Psoas muscle (tissue), 8 donors: ENCODE measurements around the gene BRINP2. TPM values are rescaled to one million over a fixed set of nuclear protein-coding genes. Genes with fewer than 3 reads are reported as not detected.

ENCODE experiments used
- ATAC-seq, 4 donors: fragments of 200-7000 bp; cut with Tn5 transposase; one replicate each; pipeline ENCODE4 v1.9.1; 2020; ENCODE audit warnings: moderate library complexity in 3 of 4, mild to moderate bottlenecking in 2 of 4
- DNase-seq, 2 donors: peaks; one replicate each; pipeline ENCODE4 v3.0.0-alpha.2; 2020
- H3K27ac ChIP-seq: fragments of 200-600 bp; one replicate; pipeline ENCODE4 v1.8.0; 2022
- H3K27me3 ChIP-seq, 3 donors: fragments of 200-600 bp in 1 of 3; one replicate each; pipeline versions ENCODE4 v1.6.1 to v1.8.0; 2013 to 2022; ENCODE audit warnings: low read length in 2 of 3, mild to moderate bottlenecking in 2 of 3, moderate library complexity in 1 of 3; ENCODE audit not compliant: insufficient read depth in 3 of 3
- H3K36me3 ChIP-seq, 2 donors: fragments of 200-600 bp in 1 of 2; one replicate each; pipeline versions ENCODE4 v1.6.1 to v1.8.0; 2013 to 2022; ENCODE audit warnings: low read depth in 1 of 2, mild to moderate bottlenecking in 1 of 2, moderate library complexity in 1 of 2; ENCODE audit not compliant: insufficient read depth in 1 of 2
- H3K4me1 ChIP-seq: fragments of 200-600 bp; one replicate; pipeline ENCODE4 v1.8.0; 2022
- H3K4me3 ChIP-seq: fragments of 200-600 bp; one replicate; pipeline ENCODE4 v1.8.0; 2022; ENCODE audit warnings: mild to moderate bottlenecking
- H3K9me3 ChIP-seq: fragments of 200-600 bp; one replicate; pipeline ENCODE4 v1.8.0; 2022
- CTCF ChIP-seq: fragments of 200-600 bp; IDR thresholded peaks from one replicate; pipeline ENCODE4 v1.8.0; 2022; ENCODE audit warnings: antibody characterized with exemption
- WGBS, 3 donors: extraction: QIAGEN DNeasy Blood & Tissue Kit; methylation state at CpG; one replicate each; pipeline versions ENCODE4 v1.1.6 to v1.1.7; 2013; 5-methylcytosine and 5-hydroxymethylcytosine counted together
- intact Hi-C, 2 donors: fragments of 100-400 bp; cut with DNase I; formaldehyde crosslinking; loops; one replicate each; pipeline versions ENCODE4 v1.11.0 to v1.14.2; 2022
- polyA plus RNA-seq, 3 donors: library from polyadenylated mRNA; stranded (reverse); fragments of 200-250 nt; gene quantifications; one replicate each; pipeline ENCODE4 v1.2.3, GENCODE V29; 2013
- total RNA-seq, 4 donors: library from RNA; stranded (reverse); fragmentation: NEBNext Ultra II Directional in 2 of 4; extraction: Animal tissue kit (Norgen Biotek cat#: 25700) in 2 of 4; gene quantifications; one replicate each; pipeline versions ENCODE4 v1.2.1 to v1.2.4, GENCODE V29; 2021 to 2023
- donor health status: healthy with polysubstance abuse.
- donor health status: DM: no; HTN: no; CAD: no; lungs with moderate emphysema.
- donor health status: Bipolar disorder and iron deficiency.
- donor health status: healthy.
- donor health status: DM: yes; HTN: yes; CAD: no.
- donor health status: DM: no; HTN: no; CAD: no.
- donor health status: DM: no; HTN: no; CAD: no.
- donor health status: DM: yes; HTN: yes; CAD: no.

Gene BRINP2
- total and polyA plus RNA-seq, 7 donors: 0.04 to 0.38 (median 0.23) TPM; not detected in 3

GRCh38 chr1:177209357-177209756 is 38.6 kb downstream of the BRINP2 start:
- Histone ChIP-seq H3K4me1 (peaks cover 7% of the 10 kb centered on the region), H3K4me3 (no peak overlapping the region), H3K27ac (peak overlapping the region; percentile 17), H3K36me3 (no peaks in the 10 kb centered on the region), H3K27me3 (no peaks in the 10 kb centered on the region), H3K9me3 (no peaks in the 10 kb centered on the region)
- DNase-seq (peak; percentile 75 to 84), ATAC-seq (peak; percentile 93 to 100 (median 98))
- 11 to 26% (median 24%) methylated on average over 3 of the region's 3 CpGs for WGBS, 3 donors
- intact Hi-C loops: no loop called here
- no peak for TF ChIP-seq CTCF

GRCh38 chr1:177210071-177210470 is 39.3 kb downstream of the BRINP2 start:
- Histone ChIP-seq H3K9me3 (no peaks in the 10 kb centered on the region), H3K27me3 (no peaks in the 10 kb centered on the region), H3K27ac (no peak overlapping the region), H3K4me3 (no peak overlapping the region), H3K36me3 (no peaks in the 10 kb centered on the region), H3K4me1 (peaks cover 7% of the 10 kb centered on the region)
- intact Hi-C loops: no loop called here
- no peak for ATAC-seq
- DNase-seq: no peak
- no peak for TF ChIP-seq CTCF

- 9 to 15% (median 12%) methylated on average over 4 of the region's 4 CpGs for WGBS, 3 donors
- no peak overlapping the region for H3K4me3 ChIP-seq
- H3K27me3 ChIP-seq: no peaks in the 10 kb centered on the region
- ATAC-seq (no peak), DNase-seq (no peak)
- intact Hi-C loops: no loop called here
- H3K27ac ChIP-seq: no peak overlapping the region
- TF ChIP-seq CTCF: no peak
- H3K9me3 ChIP-seq: peaks cover 3% of the 10 kb centered on the region
- H3K4me1 ChIP-seq: peaks cover 7% of the 10 kb centered on the region
- no peaks in the 10 kb centered on the region for H3K36me3 ChIP-seq
Measured at GRCh38 chr1:177211231-177211630, 40.5 kb downstream of the BRINP2 start.

GRCh38 chr1:177216587-177217202 is 45.9 kb downstream of the BRINP2 start:
- Histone ChIP-seq H3K36me3 (no peaks in the 10 kb centered on the region), H3K4me1 (no peaks in the 10 kb centered on the region), H3K27me3 (no peaks in the 10 kb centered on the region), H3K9me3 (peaks cover 8% of the 10 kb centered on the region), H3K4me3 (no peak overlapping the region), H3K27ac (no peak overlapping the region)
- intact Hi-C loops: no loop called here
- DNase-seq (no peak), ATAC-seq (no peak)
- no peak for TF ChIP-seq CTCF
- WGBS, 3 donors: 71 to 97% (median 82%) methylated on average over 3 of the region's 3 CpGs
